GM18499 (cell line): ENCODE data around the gene FAM24B.
"Not testable (repeated sequence)": the region's sequence is repeated elsewhere in the genome, so short reads cannot be mapped to it uniquely, and the experiment has no call there.

Experiments used
- ATAC-seq: cut with Tn5 transposase; IDR thresholded peaks from one replicate; pipeline ENCODE4 v1.9.1; 2021; ENCODE audit warnings: moderate number of reproducible peaks; ENCODE audit not compliant: insufficient read depth, unreplicated experiment

FAM24B gene

GRCh38 chr10:122861711-122862161 is 17.6 kb downstream of the FAM24B start:
- ATAC-seq = no peak

GRCh38 chr10:122859527-122859926 is 19.9 kb downstream of the FAM24B start:
- no peak for ATAC-seq

- ATAC-seq = not testable (repeated sequence)
Measured at GRCh38 chr10:122858042-122858441, 21.3 kb downstream of the FAM24B start.

GRCh38 chr10:122856902-122857301 is 22.5 kb downstream of the FAM24B start:
- no peak for ATAC-seq

- ATAC-seq = no peak
Measured at GRCh38 chr10:122855745-122856144, 23.6 kb downstream of the FAM24B start.

- ATAC-seq = no peak
Measured at GRCh38 chr10:122854648-122855047, 24.7 kb downstream of the FAM24B start.

- ATAC-seq = no peak
Measured at GRCh38 chr10:122853665-122854313, 25.6 kb downstream of the FAM24B start.

GRCh38 chr10:122852261-122852660 is 27.1 kb downstream of the FAM24B start:
- ATAC-seq = no peak

- no peak for ATAC-seq
Measured at GRCh38 chr10:122850705-122851640, 28.4 kb downstream of the FAM24B start.

- ATAC-seq = no peak
Measured at GRCh38 chr10:122849900-122850605, 29.3 kb downstream of the FAM24B start.

GRCh38 chr10:122849090-122849489 is 30.3 kb downstream of the FAM24B start:
- ATAC-seq = no peak

GRCh38 chr10:122847782-122848604 is 31.4 kb downstream of the FAM24B start:
- ATAC-seq = no peak

- ATAC-seq = no peak
Measured at GRCh38 chr10:122845783-122846332, 33.5 kb downstream of the FAM24B start, which contains the start of gene CUZD1. Gene CUZD1 (minus strand): TSS chr10:122845857. CDS start chr10:122845843, 14 bp downstream.

- ATAC-seq = no peak
Measured at GRCh38 chr10:122844146-122844545, 35.2 kb downstream of the FAM24B start.

- no peak for ATAC-seq
Measured at GRCh38 chr10:122841569-122841968, 37.8 kb downstream of the FAM24B start.

GRCh38 chr10:122839505-122839904 is 39.9 kb downstream of the FAM24B start:
- ATAC-seq = no peak

- no peak for ATAC-seq
Measured at GRCh38 chr10:122838880-122839279, 40.5 kb downstream of the FAM24B start.

GRCh38 chr10:122835908-122836307 is 43.5 kb downstream of the FAM24B start:
- ATAC-seq = no peak

GRCh38 chr10:122830965-122831353 is 48.4 kb downstream of the FAM24B start:
- no peak for ATAC-seq
